Measurements from ENCODE around the gene FOXP2. TPM values are rescaled to one million over a fixed set of nuclear protein-coding genes. Genes with fewer than 3 reads are reported as not detected.

Gene FOXP2
- total RNA-seq, 3 donors from 2014 or later: 5.9 to 21.3 (median 11.1) TPM

GRCh38 chr7:114405427-114405826, 9.2 kb upstream of the FOXP2 start:
- H3K27ac ChIP-seq: no peak overlapping the region
- H3K9me3 ChIP-seq: no peaks in the 10 kb centered on the region
- H3K4me1 ChIP-seq: no peaks in the 10 kb centered on the region
- no peak overlapping the region for H3K4me3 ChIP-seq
- intact Hi-C loops (cut with DNase I; ENCODE audit: low total_unique reads): no loop called here
- TF ChIP-seq, protein P1, sequence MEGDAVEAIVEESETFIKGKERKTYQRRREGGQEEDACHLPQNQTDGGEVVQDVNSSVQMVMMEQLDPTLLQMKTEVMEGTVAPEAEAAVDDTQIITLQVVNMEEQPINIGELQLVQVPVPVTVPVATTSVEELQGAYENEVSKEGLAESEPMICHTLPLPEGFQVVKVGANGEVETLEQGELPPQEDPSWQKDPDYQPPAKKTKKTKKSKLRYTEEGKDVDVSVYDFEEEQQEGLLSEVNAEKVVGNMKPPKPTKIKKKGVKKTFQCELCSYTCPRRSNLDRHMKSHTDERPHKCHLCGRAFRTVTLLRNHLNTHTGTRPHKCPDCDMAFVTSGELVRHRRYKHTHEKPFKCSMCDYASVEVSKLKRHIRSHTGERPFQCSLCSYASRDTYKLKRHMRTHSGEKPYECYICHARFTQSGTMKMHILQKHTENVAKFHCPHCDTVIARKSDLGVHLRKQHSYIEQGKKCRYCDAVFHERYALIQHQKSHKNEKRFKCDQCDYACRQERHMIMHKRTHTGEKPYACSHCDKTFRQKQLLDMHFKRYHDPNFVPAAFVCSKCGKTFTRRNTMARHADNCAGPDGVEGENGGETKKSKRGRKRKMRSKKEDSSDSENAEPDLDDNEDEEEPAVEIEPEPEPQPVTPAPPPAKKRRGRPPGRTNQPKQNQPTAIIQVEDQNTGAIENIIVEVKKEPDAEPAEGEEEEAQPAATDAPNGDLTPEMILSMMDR (IDR thresholded peaks at IDR 0.05): peak in 1 of 3 donors; percentile 22
- TF ChIP-seq POLR2A (IDR thresholded peaks at IDR 0.05): no peak
- no peaks in the 10 kb centered on the region for H3K36me3 ChIP-seq
- DNase-seq (ENCODE audit: low spot score in 2 of 2): no peak
- H3K27me3 ChIP-seq: no peaks in the 10 kb centered on the region

- no peak for DNase-seq (ENCODE audit: low spot score in 2 of 2)
- TF ChIP-seq POLR2AphosphoS5 (IDR thresholded peaks at IDR 0.05) (no peak), POLR2A (IDR thresholded peaks at IDR 0.05) (no peak)
- TF ChIP-seq, protein P1 (IDR thresholded peaks at IDR 0.05): no peak
- H3K27ac ChIP-seq: no peak overlapping the region
- H3K4me3 ChIP-seq: no peak overlapping the region
- intact Hi-C loops (cut with DNase I; ENCODE audit: low total_unique reads): no loop called here
- no peaks in the 10 kb centered on the region for H3K27me3 ChIP-seq
- H3K4me1 ChIP-seq: no peaks in the 10 kb centered on the region
- no peaks in the 10 kb centered on the region for H3K9me3 ChIP-seq
- no peaks in the 10 kb centered on the region for H3K36me3 ChIP-seq
Observed at GRCh38 chr7:114409750-114410149, 4.9 kb upstream of the FOXP2 start.

GRCh38 chr7:114412548-114412947, 2.1 kb upstream of the FOXP2 start:
- no peaks in the 10 kb centered on the region for H3K36me3 ChIP-seq
- H3K27me3 ChIP-seq: no peaks in the 10 kb centered on the region
- H3K4me1 ChIP-seq: no peaks in the 10 kb centered on the region
- no peak overlapping the region for H3K4me3 ChIP-seq
- intact Hi-C loops (cut with DNase I; ENCODE audit: low total_unique reads): no loop called here
- no peak for DNase-seq (ENCODE audit: low spot score in 2 of 2)
- TF ChIP-seq, protein P1 (IDR thresholded peaks at IDR 0.05): no peak
- TF ChIP-seq POLR2AphosphoS5 (IDR thresholded peaks at IDR 0.05) (no peak), POLR2A (IDR thresholded peaks at IDR 0.05) (no peak)
- H3K9me3 ChIP-seq: no peaks in the 10 kb centered on the region
- no peak overlapping the region for H3K27ac ChIP-seq

DNA sequence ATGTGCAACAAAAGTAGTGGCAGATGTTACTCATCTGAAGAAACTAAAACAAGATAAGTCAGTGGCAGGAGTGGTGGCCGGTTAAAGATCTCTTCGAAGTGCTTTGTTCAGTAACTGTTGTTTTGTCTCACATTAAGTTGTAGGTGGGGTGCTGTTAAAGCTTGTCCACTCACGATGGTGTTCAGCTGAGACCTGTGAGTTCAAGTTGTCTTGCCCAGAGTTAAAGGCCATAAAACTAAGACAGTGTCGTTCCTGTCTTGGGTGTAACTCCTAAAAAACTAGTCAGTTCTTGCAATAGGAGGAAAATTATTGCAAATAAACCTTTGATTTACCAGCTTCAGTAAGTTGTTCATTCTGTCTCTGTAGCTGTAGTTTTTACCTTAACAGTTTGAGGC, 857 bp upstream of the FOXP2 start:
- Histone ChIP-seq H3K36me3 (no peaks in the 10 kb centered on the region), H3K9me3 (no peaks in the 10 kb centered on the region), H3K4me1 (no peaks in the 10 kb centered on the region), H3K27me3 (no peaks in the 10 kb centered on the region), H3K4me3 (no peak overlapping the region), H3K27ac (peak overlapping the region in 1 of 2 donors; percentile 34)
- TF ChIP-seq, protein P1 (IDR thresholded peaks at IDR 0.05): no peak
- TF ChIP-seq POLR2AphosphoS5 (IDR thresholded peaks at IDR 0.05) (no peak), POLR2A (IDR thresholded peaks at IDR 0.05) (no peak)
- DNase-seq (ENCODE audit: low spot score in 2 of 2): no peak
- intact Hi-C loops (cut with DNase I; ENCODE audit: low total_unique reads): no loop called here

- Histone ChIP-seq H3K27ac (no peak overlapping the region), H3K4me3 (peak overlapping the region in 2 of 3 donors; percentile 9 to 45), H3K9me3 (no peaks in the 10 kb centered on the region), H3K27me3 (no peaks in the 10 kb centered on the region), H3K36me3 (no peaks in the 10 kb centered on the region), H3K4me1 (no peaks in the 10 kb centered on the region)
- TF ChIP-seq POLR2AphosphoS5 (IDR thresholded peaks at IDR 0.05): no peak
- TF ChIP-seq, protein P1 (IDR thresholded peaks at IDR 0.05): no peak
- TF ChIP-seq POLR2A (IDR thresholded peaks at IDR 0.05): no peak
- DNase-seq (ENCODE audit: low spot score in 2 of 2): no peak
- intact Hi-C loops (cut with DNase I; ENCODE audit: low total_unique reads): no loop called here
Observed at GRCh38 chr7:114415064-114415989, 712 bp downstream of the FOXP2 start.
